HCT116 (cell line): ENCODE data around the gene G6PD. TPM values are rescaled to one million over a fixed set of nuclear protein-coding genes. Genes with fewer than 3 reads are reported as not detected.

Source experiments
- ATAC-seq: fragments of 200-7000 bp; cut with Tn5 transposase; 2 replicates; pipeline ENCODE4 v1.9.1; 2020; ENCODE audit warnings: mild to moderate bottlenecking, moderate library complexity
- BruUV-seq: library from RNA; stranded (reverse); fragments of 400-500 nt; replicated peaks from 2 replicates; lab custom pipeline; 2021; lab: Mats Ljungman, UMichigan
- CTCF ChIA-PET: fragments of 300-600 bp; sonication (Branson Sonifier 250); formaldehyde crosslinking; loops from one replicate; lab custom pipeline; 2021; ENCODE audit warnings: antibody characterized with exemption; lab: Charles Lee
- POLR2A ChIA-PET: fragments of 300-600, 350-600 bp; sonication (Branson Sonifier 250); formaldehyde crosslinking; loops from one replicate; lab custom pipeline; 2021; ENCODE audit warnings: antibody characterized with exemption; lab: Charles Lee
- RAD21 ChIA-PET, 2 experiments: fragments of 300-600 bp; sonication (Branson Sonifier 250); formaldehyde crosslinking; loops; one replicate each; lab custom pipeline; 2023; ENCODE audit warnings: low total read pairs in 2 of 2; ENCODE audit not compliant: uncharacterized antibody in 2 of 2, unreplicated experiment in 2 of 2, low non-redundant PET in 1 of 2; lab: Charles Lee
- DNase-seq: peaks from one replicate; pipeline ENCODE4 v3.0.0-alpha.2; 2010; ENCODE audit warnings: low read depth, low spot score
- H2AFZ ChIP-seq: fragments of 200-600 bp; shearing (Covaris generic), sonication (generic); 2 replicates; pipeline ENCODE4 v1.6.1; 2017; ENCODE audit warnings: low read depth, mixed run types, mixed read lengths, antibody characterized with exemption, low read length; ENCODE audit not compliant: poor library complexity, severe bottlenecking
- H3K27ac ChIP-seq: 2 replicates; pipeline ENCODE4 v1.5.1; 2012; ENCODE audit warnings: low read depth, low read length
- H3K27me3 ChIP-seq: fragments of 200-600 bp; sonication (generic); 2 replicates; pipeline ENCODE4 v1.6.1; 2016; ENCODE audit warnings: mixed run types, low read length, mixed read lengths; ENCODE audit not compliant: insufficient read depth
- H3K36me3 ChIP-seq, 2 experiments: fragments of 200-500 bp in 1 of 2; fragments of 200-600 bp in 1 of 2; sonication (Bioruptor generic) in 1 of 2; sonication (generic) in 1 of 2; 2 replicates each; pipeline versions ENCODE4 v1.5.1 to v1.6.1; 2014 to 2016; ENCODE audit warnings: low read length in 2 of 2, inconsistent platforms in 1 of 2, mixed read lengths in 1 of 2, mixed run types in 1 of 2; ENCODE audit not compliant: insufficient read depth in 2 of 2, control insufficient read depth in 1 of 2
- H3K4me1 ChIP-seq, 2 experiments: fragments of 200-600 bp in 1 of 2; sonication (generic) in 1 of 2; 2 replicates each; pipeline versions ENCODE4 v1.5.1 to v1.6.1; 2012 to 2017; ENCODE audit warnings: low read length in 2 of 2, inconsistent platforms in 1 of 2, mild to moderate bottlenecking in 1 of 2, mixed read lengths in 1 of 2, mixed run types in 1 of 2, moderate library complexity in 1 of 2; ENCODE audit not compliant: insufficient read depth in 2 of 2, control insufficient read depth in 1 of 2
- H3K4me2 ChIP-seq: fragments of 200-600 bp; sonication (generic); 2 replicates; pipeline ENCODE4 v1.6.1; 2017; ENCODE audit warnings: mixed run types, low read length, mixed read lengths
- H3K4me3 ChIP-seq, 2 experiments: fragments of 200-600 bp in 1 of 2; sonication (generic) in 1 of 2; replicated peaks in 1 of 2; 2 replicates each; pipeline ENCODE4 v1.5.1; 2011 to 2016; ENCODE audit warnings: low read length in 2 of 2, control low read depth in 1 of 2, low read depth in 1 of 2, mild to moderate bottlenecking in 1 of 2, mixed read lengths in 1 of 2, mixed run types in 1 of 2
- H3K79me2 ChIP-seq: fragments of 200-600 bp; sonication (generic); 2 replicates; pipeline ENCODE4 v1.6.1; 2017; ENCODE audit warnings: mild to moderate bottlenecking, mixed run types, low read length, moderate library complexity, mixed read lengths; ENCODE audit not compliant: insufficient read depth
- H3K9ac ChIP-seq: fragments of 200-600 bp; sonication (generic); 2 replicates; pipeline ENCODE4 v1.6.1; 2016; ENCODE audit warnings: low read length, mixed read lengths
- H3K9me2 ChIP-seq: fragments of 200-600 bp; sonication (generic), shearing (Covaris generic); 2 replicates; pipeline ENCODE4 v1.6.1; 2017; ENCODE audit warnings: mixed run types, mild to moderate bottlenecking, moderate library complexity; ENCODE audit not compliant: insufficient read depth
- H3K9me3 ChIP-seq, 2 experiments: fragments of 200-500 bp in 1 of 2; fragments of 200-600 bp in 1 of 2; sonication (Bioruptor generic) in 1 of 2; sonication (generic) in 1 of 2; 2 replicates each; pipeline ENCODE4 v1.6.1; 2014 to 2017; ENCODE audit warnings: low read length in 2 of 2, mixed read lengths in 2 of 2, inconsistent platforms in 1 of 2, low read depth in 1 of 2, mild to moderate bottlenecking in 1 of 2, mixed run types in 1 of 2, moderate library complexity in 1 of 2; ENCODE audit not compliant: control insufficient read depth in 1 of 2, insufficient read depth in 1 of 2
- H4K20me1 ChIP-seq: fragments of 200-600 bp; sonication (generic), shearing (Covaris generic); 2 replicates; pipeline ENCODE4 v1.6.1; 2017; ENCODE audit warnings: mixed run types, mild to moderate bottlenecking, moderate library complexity; ENCODE audit not compliant: insufficient read depth
- CEBPB ChIP-seq: IDR thresholded peaks from 2 replicates; pipeline ENCODE4 v1.6.1; 2012; ENCODE audit warnings: low read depth
- EGR1 ChIP-seq: IDR thresholded peaks from 2 replicates; pipeline ENCODE4 v1.6.1; 2012; ENCODE audit warnings: low read depth
- ELF1 ChIP-seq: IDR thresholded peaks from 2 replicates; pipeline ENCODE4 v1.6.1; 2012; ENCODE audit warnings: low read depth, borderline replicate concordance
- EZH2 ChIP-seq: fragments of 200-600 bp; sonication (generic); IDR thresholded peaks from 2 replicates; pipeline ENCODE4 v1.6.1; 2017; ENCODE audit warnings: antibody characterized with exemption, mixed run types
- FOSL1 ChIP-seq: IDR thresholded peaks from 2 replicates; pipeline ENCODE4 v1.6.1; 2012; ENCODE audit warnings: low read depth
- POLR2AphosphoS5 ChIP-seq: IDR thresholded peaks from 2 replicates; pipeline ENCODE4 v1.6.1; 2011; ENCODE audit warnings: mild to moderate bottlenecking, low read depth, low read length, moderate library complexity
- RAD21 ChIP-seq: IDR thresholded peaks from 2 replicates; pipeline ENCODE4 v1.6.1; 2012; ENCODE audit warnings: low read depth, mild to moderate bottlenecking
- REST ChIP-seq: IDR thresholded peaks from 2 replicates; pipeline ENCODE4 v1.6.1; 2012; ENCODE audit warnings: low read depth
- SIN3A ChIP-seq: IDR thresholded peaks from 2 replicates; pipeline ENCODE4 v1.6.1; 2012; ENCODE audit warnings: low read depth
- SP1 ChIP-seq: IDR thresholded peaks from 2 replicates; pipeline ENCODE4 v1.6.1; 2012; ENCODE audit warnings: low read depth
- SRF ChIP-seq: IDR thresholded peaks from 2 replicates; pipeline ENCODE4 v1.6.1; 2012; ENCODE audit warnings: low read depth
- ZBTB33 ChIP-seq: IDR thresholded peaks from 2 replicates; pipeline ENCODE4 v1.6.1; 2011; ENCODE audit warnings: mild to moderate bottlenecking, low read length, moderate library complexity; ENCODE audit not compliant: insufficient replicate concordance; ENCODE audit errors: extremely low read depth
- ZNF274 ChIP-seq: fragments of 200-500 bp; sonication (Bioruptor generic); IDR thresholded peaks from 2 replicates; pipeline ENCODE4 v1.6.1; 2014; ENCODE audit warnings: mild to moderate bottlenecking, low read depth, low read length, inconsistent platforms
- intact Hi-C: fragments of 100-400 bp; cut with micrococcal nuclease; formaldehyde crosslinking; loops from 2 replicates; pipeline ENCODE4 v1.10.0; 2022
- total RNA-seq: library from RNA; stranded (reverse); gene quantifications from one replicate; pipeline ENCODE4 v1.2.1, GENCODE V29; 2021; ENCODE audit not compliant: unreplicated experiment
- TF ChIP-seq, protein P1 (sequence below): IDR thresholded peaks from 2 replicates; pipeline ENCODE4 v1.6.1; 2012
- TF ChIP-seq, protein P2 (sequence below), 3 experiments: fragments of 200-600 bp in 1 of 3; sonication (generic) in 1 of 3; IDR thresholded peaks in 2 of 3; conservative IDR thresholded peaks in 1 of 3; 2 replicates each; pipeline ENCODE4 v1.5.1; 2012 to 2017; ENCODE audit warnings: low read depth in 2 of 3, low read length in 2 of 3, antibody characterized with exemption in 1 of 3, borderline replicate concordance in 1 of 3, control low read depth in 1 of 3, mild to moderate bottlenecking in 1 of 3, mixed read lengths in 1 of 3, mixed run types in 1 of 3, moderate library complexity in 1 of 3; ENCODE audit not compliant: insufficient read depth in 1 of 3

The G6PD gene
- total RNA-seq, 1 experiment from 2014 or later: 109 TPM

- no TSS peak for BruUV-seq
Measured at GRCh38 chrX:154540897-154541535, 5.6 kb downstream of the G6PD start.

More at GRCh38 chrX:154540897-154541535, 5.6 kb downstream of the G6PD start:
- ATAC-seq (no peak; the same call in 1 of the 2 replicates), DNase-seq (no peak)
- intact Hi-C loops: no loop called here
- CTCF ChIA-PET: interaction anchor here (1.1 kb wide), 1 partner anchor 168 kb away, joined by 4 read pairs; no protein-coding TSS in a partner anchor
- peak overlapping the region; percentile 47; the same call in 1 of the 2 replicates for H3K9ac ChIP-seq
- peaks cover 0 to 9% of the 10 kb centered on the region in 2 experiments; a peak in 2 of 4 replicates for H3K36me3 ChIP-seq
- POLR2A ChIA-PET: no interaction called here
- H2AFZ ChIP-seq: no peak overlapping the region
- H3K79me2 ChIP-seq: peaks cover 17% of the 10 kb centered on the region
- no peaks in the 10 kb centered on the region for H3K27me3 ChIP-seq
- TF ChIP-seq CEBPB (no peak), ZNF274 (no peak), POLR2AphosphoS5 (no peak), EGR1 (no peak), ZBTB33 (no peak), FOSL1 (no peak), ELF1 (no peak), RAD21 (no peak), EZH2 (no peak), REST (no peak), SIN3A (no peak), SP1 (no peak), SRF (no peak)
- TF ChIP-seq, protein P1, sequence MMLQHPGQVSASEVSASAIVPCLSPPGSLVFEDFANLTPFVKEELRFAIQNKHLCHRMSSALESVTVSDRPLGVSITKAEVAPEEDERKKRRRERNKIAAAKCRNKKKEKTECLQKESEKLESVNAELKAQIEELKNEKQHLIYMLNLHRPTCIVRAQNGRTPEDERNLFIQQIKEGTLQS: no peak
- TF ChIP-seq, protein P2, sequence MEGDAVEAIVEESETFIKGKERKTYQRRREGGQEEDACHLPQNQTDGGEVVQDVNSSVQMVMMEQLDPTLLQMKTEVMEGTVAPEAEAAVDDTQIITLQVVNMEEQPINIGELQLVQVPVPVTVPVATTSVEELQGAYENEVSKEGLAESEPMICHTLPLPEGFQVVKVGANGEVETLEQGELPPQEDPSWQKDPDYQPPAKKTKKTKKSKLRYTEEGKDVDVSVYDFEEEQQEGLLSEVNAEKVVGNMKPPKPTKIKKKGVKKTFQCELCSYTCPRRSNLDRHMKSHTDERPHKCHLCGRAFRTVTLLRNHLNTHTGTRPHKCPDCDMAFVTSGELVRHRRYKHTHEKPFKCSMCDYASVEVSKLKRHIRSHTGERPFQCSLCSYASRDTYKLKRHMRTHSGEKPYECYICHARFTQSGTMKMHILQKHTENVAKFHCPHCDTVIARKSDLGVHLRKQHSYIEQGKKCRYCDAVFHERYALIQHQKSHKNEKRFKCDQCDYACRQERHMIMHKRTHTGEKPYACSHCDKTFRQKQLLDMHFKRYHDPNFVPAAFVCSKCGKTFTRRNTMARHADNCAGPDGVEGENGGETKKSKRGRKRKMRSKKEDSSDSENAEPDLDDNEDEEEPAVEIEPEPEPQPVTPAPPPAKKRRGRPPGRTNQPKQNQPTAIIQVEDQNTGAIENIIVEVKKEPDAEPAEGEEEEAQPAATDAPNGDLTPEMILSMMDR (IDR thresholded peaks at IDR 0.05 in 2 of 3, conservative IDR thresholded peaks at IDR 0.05 in 1 of 3; ENCODE audit: borderline replicate concordance in 1 of 3, insufficient read depth in 1 of 3, low read depth in 2 of 3, low read length in 2 of 3): no peak
- no peak overlapping the region for H3K4me3 ChIP-seq
- peak overlapping the region; percentile 57 for H3K4me2 ChIP-seq
- no peaks in the 10 kb centered on the region for H4K20me1 ChIP-seq
- RAD21 ChIA-PET: no interaction called here
- H3K27ac ChIP-seq: peak overlapping the region; percentile 79
- H3K9me2 ChIP-seq: no peaks in the 10 kb centered on the region
- H3K4me1 ChIP-seq: peaks cover 27 to 31% of the 10 kb centered on the region in 2 experiments
- no peaks in the 10 kb centered on the region for H3K9me3 ChIP-seq
